ENCODE results near the gene ALKBH6. TPM values are rescaled to one million over a fixed set of nuclear protein-coding genes. Genes with fewer than 3 reads are reported as not detected.

The ALKBH6 gene
- total and polyA plus RNA-seq, 9 of the 15 experiments (the other 6 are each of a cell fraction or from before 2014, with no cell fraction given): 0.67 to 62.0 (median 34.5) TPM

- TF ChIP-seq CBX5 (IDR thresholded peaks at IDR 0.05; ENCODE audit: borderline replicate concordance, low read depth) (no peak), CCAR2 (IDR thresholded peaks at IDR 0.05; ENCODE audit: low read depth, low read length) (no peak), TRIM25 (IDR thresholded peaks at IDR 0.05; ENCODE audit: borderline replicate concordance) (no peak), ARID4B (CRISPR knock-in tag; IDR thresholded peaks at IDR 0.05) (peak; percentile 73), BRD9 (IDR thresholded peaks at IDR 0.05; ENCODE audit: low read depth, partially characterized antibody) (no peak), E2F5 (CRISPR knock-in tag; IDR thresholded peaks at IDR 0.05) (no peak), KAT8 (IDR thresholded peaks at IDR 0.05; ENCODE audit: low read depth) (no peak), ZEB2 (IDR thresholded peaks at IDR 0.05) (peak; percentile 59; the same call in 1 of the 2 replicates), UBTF (IDR thresholded peaks at IDR 0.05; ENCODE audit: borderline replicate concordance in 1 of 2, low read depth in 2 of 2, low read length in 2 of 2) (peak; percentile 35 to 55; a peak in 1 of 4 replicates), TSC22D4 (tag; IDR thresholded peaks at IDR 0.05) (no peak), ZNF780A (CRISPR knock-in tag; IDR thresholded peaks at IDR 0.05) (no peak), NFXL1 (CRISPR knock-in tag; IDR thresholded peaks at IDR 0.05) (no peak)
- TF ChIP-seq, protein P1, sequence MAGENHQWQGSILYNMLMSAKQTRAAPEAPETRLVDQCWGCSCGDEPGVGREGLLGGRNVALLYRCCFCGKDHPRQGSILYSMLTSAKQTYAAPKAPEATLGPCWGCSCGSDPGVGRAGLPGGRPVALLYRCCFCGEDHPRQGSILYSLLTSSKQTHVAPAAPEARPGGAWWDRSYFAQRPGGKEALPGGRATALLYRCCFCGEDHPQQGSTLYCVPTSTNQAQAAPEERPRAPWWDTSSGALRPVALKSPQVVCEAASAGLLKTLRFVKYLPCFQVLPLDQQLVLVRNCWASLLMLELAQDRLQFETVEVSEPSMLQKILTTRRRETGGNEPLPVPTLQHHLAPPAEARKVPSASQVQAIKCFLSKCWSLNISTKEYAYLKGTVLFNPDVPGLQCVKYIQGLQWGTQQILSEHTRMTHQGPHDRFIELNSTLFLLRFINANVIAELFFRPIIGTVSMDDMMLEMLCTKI (IDR thresholded peaks at IDR 0.05; ENCODE audit: partially characterized antibody): no peak
Measured at GRCh38 chr19:36054119-36054732, 40.2 kb upstream of the ALKBH6 start, which contains the start of gene THAP8 (continued).

Measured in K562 (cell line).